ENCODE results near the gene ENGASE.

GRCh38 chr17:79113699-79114457, 39.3 kb downstream of the ENGASE start:
- TF ChIP-seq SP1 (IDR thresholded peaks at IDR 0.05) = no peak
- no peak for TF ChIP-seq FOXK2 (IDR thresholded peaks at IDR 0.05)
- TF ChIP-seq HDGF (IDR thresholded peaks at IDR 0.05; ENCODE audit: borderline replicate concordance) = no peak
- TF ChIP-seq ARNT (IDR thresholded peaks at IDR 0.05) = no peak
- no peak for TF ChIP-seq NFRKB (IDR thresholded peaks at IDR 0.05)
- TF ChIP-seq CTBP1 (IDR thresholded peaks at IDR 0.05; ENCODE audit: borderline replicate concordance) = no peak
- TF ChIP-seq LEF1 (IDR thresholded peaks at IDR 0.05; ENCODE audit: borderline replicate concordance) = no peak
- TF ChIP-seq L3MBTL2 (conservative IDR thresholded peaks at IDR 0.05) = no peak
- TF ChIP-seq FOXA1 (IDR thresholded peaks at IDR 0.05) = no peak
- TF ChIP-seq FOXM1 (IDR thresholded peaks at IDR 0.05; ENCODE audit: borderline replicate concordance) = no peak
